ENCODE results near the gene NCAM1. TPM values are rescaled to one million over a fixed set of nuclear protein-coding genes. Genes with fewer than 3 reads are reported as not detected.

The NCAM1 gene
- total RNA-seq, 1 experiment from 2014 or later = 5.9 TPM

DNA sequence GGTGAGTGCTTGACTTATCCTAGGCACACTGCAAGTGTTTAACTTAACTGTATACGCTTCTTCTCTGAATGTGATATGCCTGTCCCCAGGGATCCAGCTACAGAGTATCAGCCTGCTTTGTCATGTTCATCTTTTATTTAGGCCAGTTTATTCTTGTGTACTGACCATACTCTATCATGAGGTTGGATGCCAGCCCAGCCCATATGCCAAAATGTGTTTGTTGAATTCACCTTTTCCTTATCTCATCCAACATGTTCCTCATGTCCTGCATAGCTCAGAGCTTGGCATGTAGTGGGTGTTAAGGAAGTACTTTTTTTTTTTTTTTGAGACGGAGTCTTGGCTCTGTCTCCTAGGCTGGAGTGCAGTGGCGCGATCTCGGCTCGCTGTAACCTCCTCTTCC is 116.2 kb downstream of the NCAM1 start:
- no peak overlapping the region for H3K27ac Mint-ChIP-seq
- no peak for ATAC-seq
- H3K4me1 Mint-ChIP-seq = peaks cover 10% of the 10 kb centered on the region
- CTCF ChIA-PET = no interaction called here
- no peaks in the 10 kb centered on the region for H3K27me3 Mint-ChIP-seq (ENCODE audit: low read depth)
- H3K36me3 Mint-ChIP-seq = no peaks in the 10 kb centered on the region
- no peaks in the 10 kb centered on the region for H3K9me3 Mint-ChIP-seq
- H3K4me3 Mint-ChIP-seq = no peak overlapping the region
- TF ChIP-seq, protein P1, sequence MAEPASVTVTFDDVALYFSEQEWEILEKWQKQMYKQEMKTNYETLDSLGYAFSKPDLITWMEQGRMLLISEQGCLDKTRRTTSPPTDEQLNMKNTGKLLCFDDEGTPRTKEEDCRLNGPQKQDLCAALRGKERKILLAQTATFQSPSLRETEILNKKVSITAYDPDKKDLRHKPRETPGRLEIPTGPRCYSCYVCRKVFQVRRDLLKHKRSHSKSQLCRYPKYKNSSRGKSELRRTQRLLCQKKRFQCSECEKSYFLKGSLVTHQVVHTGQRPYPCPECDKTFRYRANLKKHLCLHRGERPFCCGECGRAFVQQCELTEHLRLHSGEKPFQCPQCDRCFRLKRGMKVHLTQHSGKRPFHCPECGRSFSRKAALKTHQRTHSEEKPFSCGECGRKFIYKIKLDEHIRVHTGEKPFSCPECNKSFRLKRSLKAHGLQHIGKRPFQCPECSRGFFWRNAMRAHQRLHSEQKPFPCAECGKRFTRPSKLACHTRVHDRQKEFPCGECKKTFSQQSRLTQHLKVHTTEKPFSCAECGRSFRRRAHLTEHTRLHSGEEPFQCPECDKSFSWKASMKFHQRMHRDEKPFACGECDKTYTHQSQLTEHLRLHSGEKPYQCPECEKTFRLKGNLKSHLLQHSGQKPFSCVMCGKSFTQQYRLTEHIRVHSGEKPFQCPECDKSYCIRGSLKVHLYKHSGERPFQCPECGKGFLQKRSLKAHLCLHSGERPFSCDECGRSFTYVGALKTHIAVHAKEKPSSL (CRISPR knock-in tag; conservative IDR thresholded peaks at IDR 0.05) = no peak
- no peak for TF ChIP-seq ZNF317 (CRISPR knock-in tag; IDR thresholded peaks at IDR 0.05; ENCODE audit: borderline replicate concordance, low read depth)
- no peak for TF ChIP-seq CBFB (CRISPR knock-in tag; IDR thresholded peaks at IDR 0.05; ENCODE audit: low read depth)
- TF ChIP-seq, protein P2, sequence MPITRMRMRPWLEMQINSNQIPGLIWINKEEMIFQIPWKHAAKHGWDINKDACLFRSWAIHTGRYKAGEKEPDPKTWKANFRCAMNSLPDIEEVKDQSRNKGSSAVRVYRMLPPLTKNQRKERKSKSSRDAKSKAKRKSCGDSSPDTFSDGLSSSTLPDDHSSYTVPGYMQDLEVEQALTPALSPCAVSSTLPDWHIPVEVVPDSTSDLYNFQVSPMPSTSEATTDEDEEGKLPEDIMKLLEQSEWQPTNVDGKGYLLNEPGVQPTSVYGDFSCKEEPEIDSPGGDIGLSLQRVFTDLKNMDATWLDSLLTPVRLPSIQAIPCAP (CRISPR knock-in tag; IDR thresholded peaks at IDR 0.05) = no peak
- TF ChIP-seq ELF4 (CRISPR knock-in tag; IDR thresholded peaks at IDR 0.05; ENCODE audit: low read depth) = no peak
- TF ChIP-seq HMGA2 (CRISPR knock-in tag; IDR thresholded peaks at IDR 0.05) = no peak
- no peak for TF ChIP-seq KAT7 (CRISPR knock-in tag; IDR thresholded peaks at IDR 0.05; ENCODE audit: borderline replicate concordance)
- TF ChIP-seq, protein P3, sequence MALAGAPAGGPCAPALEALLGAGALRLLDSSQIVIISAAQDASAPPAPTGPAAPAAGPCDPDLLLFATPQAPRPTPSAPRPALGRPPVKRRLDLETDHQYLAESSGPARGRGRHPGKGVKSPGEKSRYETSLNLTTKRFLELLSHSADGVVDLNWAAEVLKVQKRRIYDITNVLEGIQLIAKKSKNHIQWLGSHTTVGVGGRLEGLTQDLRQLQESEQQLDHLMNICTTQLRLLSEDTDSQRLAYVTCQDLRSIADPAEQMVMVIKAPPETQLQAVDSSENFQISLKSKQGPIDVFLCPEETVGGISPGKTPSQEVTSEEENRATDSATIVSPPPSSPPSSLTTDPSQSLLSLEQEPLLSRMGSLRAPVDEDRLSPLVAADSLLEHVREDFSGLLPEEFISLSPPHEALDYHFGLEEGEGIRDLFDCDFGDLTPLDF (CRISPR knock-in tag; IDR thresholded peaks at IDR 0.05) = no peak
- TF ChIP-seq, protein P4, sequence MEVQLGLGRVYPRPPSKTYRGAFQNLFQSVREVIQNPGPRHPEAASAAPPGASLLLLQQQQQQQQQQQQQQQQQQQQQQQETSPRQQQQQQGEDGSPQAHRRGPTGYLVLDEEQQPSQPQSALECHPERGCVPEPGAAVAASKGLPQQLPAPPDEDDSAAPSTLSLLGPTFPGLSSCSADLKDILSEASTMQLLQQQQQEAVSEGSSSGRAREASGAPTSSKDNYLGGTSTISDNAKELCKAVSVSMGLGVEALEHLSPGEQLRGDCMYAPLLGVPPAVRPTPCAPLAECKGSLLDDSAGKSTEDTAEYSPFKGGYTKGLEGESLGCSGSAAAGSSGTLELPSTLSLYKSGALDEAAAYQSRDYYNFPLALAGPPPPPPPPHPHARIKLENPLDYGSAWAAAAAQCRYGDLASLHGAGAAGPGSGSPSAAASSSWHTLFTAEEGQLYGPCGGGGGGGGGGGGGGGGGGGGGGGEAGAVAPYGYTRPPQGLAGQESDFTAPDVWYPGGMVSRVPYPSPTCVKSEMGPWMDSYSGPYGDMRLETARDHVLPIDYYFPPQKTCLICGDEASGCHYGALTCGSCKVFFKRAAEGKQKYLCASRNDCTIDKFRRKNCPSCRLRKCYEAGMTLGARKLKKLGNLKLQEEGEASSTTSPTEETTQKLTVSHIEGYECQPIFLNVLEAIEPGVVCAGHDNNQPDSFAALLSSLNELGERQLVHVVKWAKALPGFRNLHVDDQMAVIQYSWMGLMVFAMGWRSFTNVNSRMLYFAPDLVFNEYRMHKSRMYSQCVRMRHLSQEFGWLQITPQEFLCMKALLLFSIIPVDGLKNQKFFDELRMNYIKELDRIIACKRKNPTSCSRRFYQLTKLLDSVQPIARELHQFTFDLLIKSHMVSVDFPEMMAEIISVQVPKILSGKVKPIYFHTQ (CRISPR knock-in tag; IDR thresholded peaks at IDR 0.05) = no peak
- TF ChIP-seq, protein P5, sequence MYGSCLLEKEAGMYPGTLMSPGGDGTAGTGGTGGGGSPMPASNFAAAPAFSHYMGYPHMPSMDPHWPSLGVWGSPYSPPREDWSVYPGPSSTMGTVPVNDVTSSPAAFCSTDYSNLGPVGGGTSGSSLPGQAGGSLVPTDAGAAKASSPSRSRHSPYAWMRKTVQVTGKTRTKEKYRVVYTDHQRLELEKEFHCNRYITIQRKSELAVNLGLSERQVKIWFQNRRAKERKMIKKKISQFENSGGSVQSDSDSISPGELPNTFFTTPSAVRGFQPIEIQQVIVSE (CRISPR knock-in tag; IDR thresholded peaks at IDR 0.05; ENCODE audit: borderline replicate concordance) = no peak
- TF ChIP-seq NFYB (CRISPR knock-in tag; conservative IDR thresholded peaks at IDR 0.05; ENCODE audit: low read depth) = no peak
- TF ChIP-seq ZNF121 (CRISPR knock-in tag; IDR thresholded peaks at IDR 0.05) = no peak
- DNase-seq (ENCODE audit: low spot score) = no peak
- POLR2A ChIA-PET = no interaction called here

DNA sequence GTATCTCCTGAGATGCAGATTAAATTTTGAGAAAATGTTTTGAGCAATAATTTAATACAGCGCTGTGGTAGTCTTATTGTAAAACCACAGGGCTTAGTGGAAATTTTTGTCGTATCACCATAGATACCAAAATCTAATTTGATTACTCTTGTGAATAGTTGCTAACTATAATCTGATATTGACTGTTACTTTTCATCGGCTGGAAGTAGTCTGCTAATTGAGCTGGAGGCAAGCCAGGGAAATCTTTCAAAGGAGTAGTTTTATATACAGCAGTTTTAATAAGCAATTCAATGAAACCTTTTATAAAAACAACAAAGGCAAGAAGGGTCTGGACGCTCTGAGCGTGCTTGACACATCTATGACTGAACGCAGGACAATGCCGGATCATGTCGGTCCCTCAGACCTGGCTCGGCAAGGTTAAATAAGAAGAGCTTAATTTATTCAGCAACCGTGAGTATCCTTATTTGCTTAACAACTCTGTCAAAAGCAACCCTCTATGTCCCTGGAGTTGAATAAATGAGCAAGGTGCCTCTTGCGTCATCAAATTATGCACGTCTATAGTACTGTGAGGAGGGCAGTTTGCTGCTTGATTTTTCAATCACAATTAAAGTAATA is 121.2 kb downstream of the NCAM1 start:
- Mint-ChIP-seq H3K4me3 (no peak overlapping the region), H3K36me3 (no peaks in the 10 kb centered on the region), H3K4me1 (peaks cover 16% of the 10 kb centered on the region), H3K27ac (no peak overlapping the region), H3K9me3 (no peaks in the 10 kb centered on the region), H3K27me3 (ENCODE audit: low read depth) (peaks cover 41% of the 10 kb centered on the region)
- TF ChIP-seq ZNF121 (CRISPR knock-in tag; IDR thresholded peaks at IDR 0.05) = no peak
- no peak for TF ChIP-seq ZSCAN18 (CRISPR knock-in tag; IDR thresholded peaks at IDR 0.05)
- ChIA-PET POLR2A (no interaction called here), CTCF (interaction anchor here (1.0 kb wide), 1 partner anchor 207 kb away, joined by 3 read pairs; no protein-coding TSS in a partner anchor)
- DNase-seq (ENCODE audit: low spot score) = no peak
- ATAC-seq = no peak
